ENCODE data around the gene HOXD12. TPM values are rescaled to one million over a fixed set of nuclear protein-coding genes. Genes with fewer than 3 reads are reported as not detected.

Gene HOXD12
- total RNA-seq, 2 experiments from 2014 or later: not detected

DNA sequence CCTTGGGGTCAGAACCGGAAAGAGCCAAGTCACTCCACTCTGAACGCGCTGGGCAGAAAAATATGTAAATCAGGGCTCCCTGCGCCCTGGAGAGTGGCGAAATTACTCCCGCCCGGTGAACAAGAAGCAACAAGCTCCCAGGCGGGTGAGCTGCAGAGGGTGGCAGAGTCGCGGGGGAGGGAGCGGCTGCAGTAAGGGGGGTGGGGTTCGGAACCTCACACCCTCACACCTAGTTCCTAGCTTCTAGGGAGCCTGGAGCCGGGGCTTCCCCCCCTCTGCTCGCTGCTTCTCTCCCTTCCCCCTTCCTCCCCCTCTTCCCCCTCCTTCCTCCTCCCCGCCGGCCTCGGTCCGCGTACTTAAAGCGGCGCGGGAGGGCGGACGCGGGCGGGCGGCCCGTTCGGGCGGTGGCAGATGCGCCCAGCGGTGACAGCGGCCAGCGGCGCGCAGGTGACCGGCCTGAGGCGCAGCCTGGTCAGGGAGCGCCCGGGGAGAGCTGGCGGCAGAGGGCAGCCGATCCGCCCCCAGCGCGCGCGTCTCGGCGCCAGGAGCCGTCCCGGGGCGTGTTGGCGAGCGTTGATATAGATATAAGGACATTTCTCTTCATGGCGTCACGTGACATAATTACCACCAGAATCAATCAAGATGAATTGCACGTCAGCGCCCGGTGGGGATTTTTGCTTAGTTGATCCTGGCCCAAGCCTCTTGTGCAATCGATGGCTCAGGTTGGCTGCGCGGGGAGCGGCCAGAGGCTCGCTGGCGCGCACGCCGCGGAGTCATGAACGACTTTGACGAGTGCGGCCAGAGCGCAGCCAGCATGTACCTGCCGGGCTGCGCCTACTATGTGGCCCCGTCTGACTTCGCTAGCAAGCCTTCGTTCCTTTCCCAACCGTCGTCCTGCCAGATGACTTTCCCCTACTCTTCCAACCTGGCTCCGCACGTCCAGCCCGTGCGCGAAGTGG lies 7.3 kb downstream of the HOXD12 start, which contains the start of gene HOXD11:
TSS of gene HOXD11 (plus strand) at position 700 of the 959 bp plus-strand sequence. CDS start at position 776, 76 bp downstream.
- peaks cover 83% of the 10 kb centered on the region for H3K27me3 Mint-ChIP-seq
- peak within 1 kb of the TSS; percentile 57 for H3K4me3 Mint-ChIP-seq
- ChIA-PET CTCF (interaction anchor here (1.2 kb wide), 1 partner anchor 9 kb away, joined by 4 read pairs; no protein-coding TSS in a partner anchor), POLR2A (no interaction called here)
- peaks cover 2% of the 10 kb centered on the region for H3K9me3 Mint-ChIP-seq
- TF ChIP-seq, protein P1, sequence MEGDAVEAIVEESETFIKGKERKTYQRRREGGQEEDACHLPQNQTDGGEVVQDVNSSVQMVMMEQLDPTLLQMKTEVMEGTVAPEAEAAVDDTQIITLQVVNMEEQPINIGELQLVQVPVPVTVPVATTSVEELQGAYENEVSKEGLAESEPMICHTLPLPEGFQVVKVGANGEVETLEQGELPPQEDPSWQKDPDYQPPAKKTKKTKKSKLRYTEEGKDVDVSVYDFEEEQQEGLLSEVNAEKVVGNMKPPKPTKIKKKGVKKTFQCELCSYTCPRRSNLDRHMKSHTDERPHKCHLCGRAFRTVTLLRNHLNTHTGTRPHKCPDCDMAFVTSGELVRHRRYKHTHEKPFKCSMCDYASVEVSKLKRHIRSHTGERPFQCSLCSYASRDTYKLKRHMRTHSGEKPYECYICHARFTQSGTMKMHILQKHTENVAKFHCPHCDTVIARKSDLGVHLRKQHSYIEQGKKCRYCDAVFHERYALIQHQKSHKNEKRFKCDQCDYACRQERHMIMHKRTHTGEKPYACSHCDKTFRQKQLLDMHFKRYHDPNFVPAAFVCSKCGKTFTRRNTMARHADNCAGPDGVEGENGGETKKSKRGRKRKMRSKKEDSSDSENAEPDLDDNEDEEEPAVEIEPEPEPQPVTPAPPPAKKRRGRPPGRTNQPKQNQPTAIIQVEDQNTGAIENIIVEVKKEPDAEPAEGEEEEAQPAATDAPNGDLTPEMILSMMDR (IDR thresholded peaks at IDR 0.05): no peak
- peak; percentile 51 for DNase-seq
- peaks cover 26% of the 10 kb centered on the region for H3K4me1 Mint-ChIP-seq (ENCODE audit: low read depth)
- no peak within 1 kb of the TSS for H3K27ac Mint-ChIP-seq
- peaks cover 3% of the 10 kb centered on the region for H3K36me3 Mint-ChIP-seq (ENCODE audit: low read depth)
- ATAC-seq: peak; percentile 78
- intact Hi-C loops (cut with micrococcal nuclease): no loop called here

GRCh38 chr2:176107731-176108181 lies 8.2 kb downstream of the HOXD12 start:
- peaks cover 26% of the 10 kb centered on the region for H3K4me1 Mint-ChIP-seq (ENCODE audit: low read depth)
- no peak overlapping the region for H3K27ac Mint-ChIP-seq
- ChIA-PET CTCF (no interaction called here), POLR2A (no interaction called here)
- intact Hi-C loops (cut with micrococcal nuclease): no loop called here
- DNase-seq: no peak
- no peak for ATAC-seq
- TF ChIP-seq, protein P1 (IDR thresholded peaks at IDR 0.05): no peak
- H3K4me3 Mint-ChIP-seq: no peak overlapping the region
- peaks cover 2% of the 10 kb centered on the region for H3K9me3 Mint-ChIP-seq
- peaks cover 3% of the 10 kb centered on the region for H3K36me3 Mint-ChIP-seq (ENCODE audit: low read depth)
- H3K27me3 Mint-ChIP-seq: peaks cover 83% of the 10 kb centered on the region

DNA sequence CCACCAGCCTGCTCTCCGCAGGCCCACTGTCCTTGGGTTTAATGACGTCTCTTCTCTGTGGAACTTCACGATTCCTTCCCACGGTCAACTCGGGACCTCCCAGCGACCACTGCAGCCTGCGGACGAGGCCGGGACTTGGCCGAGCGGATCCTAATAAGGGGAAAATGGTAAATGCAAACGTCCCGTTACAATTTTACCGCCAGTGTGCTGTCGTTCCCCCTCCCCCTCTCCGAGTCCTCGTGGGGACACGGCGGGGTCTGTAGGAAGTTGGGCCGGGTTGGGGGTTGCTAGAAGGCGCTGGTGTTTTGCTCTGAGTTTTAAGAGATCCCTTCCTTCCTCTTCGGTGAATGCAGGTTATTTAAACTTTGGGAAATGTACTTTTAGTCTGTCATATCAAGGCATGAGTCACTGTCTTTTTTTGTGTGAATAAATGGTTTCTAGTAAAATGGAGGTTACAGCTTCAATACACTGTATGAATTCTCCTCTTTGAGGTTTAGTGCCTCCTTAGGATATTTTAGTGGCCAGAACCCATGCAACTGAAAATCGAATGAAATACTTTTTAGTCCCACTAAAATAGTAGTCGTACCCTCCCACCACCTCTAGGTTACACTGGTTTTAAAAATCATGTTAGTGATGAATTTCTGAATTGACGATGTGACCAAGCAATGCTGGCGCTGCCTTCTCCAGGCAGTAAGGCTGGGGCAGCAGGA lies 9.8 kb downstream of the HOXD12 start:
- ATAC-seq (no peak), DNase-seq (no peak)
- TF ChIP-seq, protein P1 (IDR thresholded peaks at IDR 0.05): no peak
- peaks cover 3% of the 10 kb centered on the region for H3K36me3 Mint-ChIP-seq (ENCODE audit: low read depth)
- intact Hi-C loops (cut with micrococcal nuclease): no loop called here
- peaks cover 22% of the 10 kb centered on the region for H3K4me1 Mint-ChIP-seq (ENCODE audit: low read depth)
- POLR2A ChIA-PET: no interaction called here
- CTCF ChIA-PET: interaction anchor here (0.6 to 2.9 kb wide), 5 partner anchors 12 to 445 kb away, joined by 3 to 28 read pairs (median 6); no protein-coding TSS in a partner anchor
- H3K27me3 Mint-ChIP-seq: peaks cover 86% of the 10 kb centered on the region
- peaks cover 2% of the 10 kb centered on the region for H3K9me3 Mint-ChIP-seq
- H3K4me3 Mint-ChIP-seq: no peak overlapping the region
- H3K27ac Mint-ChIP-seq: no peak overlapping the region

GRCh38 chr2:176109946-176110345 lies 10.4 kb downstream of the HOXD12 start:
- no peak overlapping the region for H3K4me3 Mint-ChIP-seq
- ATAC-seq (no peak), DNase-seq (no peak)
- intact Hi-C loops (cut with micrococcal nuclease): no loop called here
- H3K4me1 Mint-ChIP-seq (ENCODE audit: low read depth): peaks cover 19% of the 10 kb centered on the region
- H3K27me3 Mint-ChIP-seq: peaks cover 86% of the 10 kb centered on the region
- TF ChIP-seq, protein P1 (IDR thresholded peaks at IDR 0.05): no peak
- peaks cover 2% of the 10 kb centered on the region for H3K9me3 Mint-ChIP-seq
- peaks cover 3% of the 10 kb centered on the region for H3K36me3 Mint-ChIP-seq (ENCODE audit: low read depth)
- CTCF ChIA-PET: interaction anchor here (1.0 to 2.9 kb wide), 13 partner anchors 8 to 444 kb away, joined by 3 to 28 read pairs (median 6); no protein-coding TSS in a partner anchor
- H3K27ac Mint-ChIP-seq: no peak overlapping the region
- POLR2A ChIA-PET: no interaction called here
